ENCODE results near the gene TTC4. TPM values are rescaled to one million over a fixed set of nuclear protein-coding genes. Genes with fewer than 3 reads are reported as not detected.

TTC4 gene
- total RNA-seq, 1 experiment from 2014 or later: 25.5 TPM

GRCh38 chr1:54708385-54708784 is 7.3 kb upstream of the TTC4 start:
- CTCF ChIA-PET: no interaction called here
- H3K27me3 ChIP-seq (replicated peaks; ENCODE audit: insufficient read depth, low read depth, low read length, poor library complexity): peaks cover 29% of the 10 kb centered on the region
- TF ChIP-seq CTCF (conservative IDR thresholded peaks at IDR 0.05; ENCODE audit: low read depth, low read length) (no peak), EZH2 (IDR thresholded peaks at IDR 0.05; ENCODE audit: borderline replicate concordance, low read depth, low read length, poor library complexity, severe bottlenecking) (no peak)
- no peak for DNase-seq (ENCODE audit: low spot score)
- H3K4me1 ChIP-seq (ENCODE audit: insufficient read depth, low read length, poor library complexity, severe bottlenecking): no peaks in the 10 kb centered on the region
- intact Hi-C loops (cut with micrococcal nuclease; ENCODE audit: unreplicated experiment): no loop called here
- no peaks in the 10 kb centered on the region for H3K36me3 ChIP-seq (ENCODE audit: insufficient read depth, low read length, poor library complexity, severe bottlenecking)
- POLR2A ChIA-PET (ENCODE audit: low non-redundant PET): no interaction called here
- no peaks in the 10 kb centered on the region for H3K9me3 ChIP-seq (ENCODE audit: low read depth, low read length, poor library complexity, severe bottlenecking)
- H3K27ac ChIP-seq (ENCODE audit: low read depth, low read length, poor library complexity, severe bottlenecking): no peak overlapping the region
- no peak overlapping the region for H3K4me3 ChIP-seq (ENCODE audit: low read depth, low read length, poor library complexity, severe bottlenecking)
- no TSS peak for BruUV-seq (replicated peaks)

GRCh38 chr1:54709547-54710292 is 5.9 kb upstream of the TTC4 start:
- intact Hi-C loops (cut with micrococcal nuclease; ENCODE audit: unreplicated experiment): no loop called here
- Histone ChIP-seq H3K27me3 (replicated peaks; ENCODE audit: insufficient read depth, low read depth, low read length, poor library complexity) (peaks cover 29% of the 10 kb centered on the region), H3K4me1 (ENCODE audit: insufficient read depth, low read length, poor library complexity, severe bottlenecking) (no peaks in the 10 kb centered on the region), H3K9me3 (ENCODE audit: low read depth, low read length, poor library complexity, severe bottlenecking) (no peaks in the 10 kb centered on the region), H3K4me3 (ENCODE audit: low read depth, low read length, poor library complexity, severe bottlenecking) (no peak overlapping the region), H3K36me3 (ENCODE audit: insufficient read depth, low read length, poor library complexity, severe bottlenecking) (no peaks in the 10 kb centered on the region), H3K27ac (ENCODE audit: low read depth, low read length, poor library complexity, severe bottlenecking) (no peak overlapping the region)
- no peak for DNase-seq (ENCODE audit: low spot score)
- no TSS peak for BruUV-seq (replicated peaks)
- POLR2A ChIA-PET (ENCODE audit: low non-redundant PET): no interaction called here
- CTCF ChIA-PET: no interaction called here
- no peak for TF ChIP-seq EZH2 (IDR thresholded peaks at IDR 0.05; ENCODE audit: borderline replicate concordance, low read depth, low read length, poor library complexity, severe bottlenecking)
- TF ChIP-seq CTCF (conservative IDR thresholded peaks at IDR 0.05; ENCODE audit: low read depth, low read length): no peak

- no peaks in the 10 kb centered on the region for H3K4me1 ChIP-seq (ENCODE audit: insufficient read depth, low read length, poor library complexity, severe bottlenecking)
- DNase-seq (ENCODE audit: low spot score): no peak
- TF ChIP-seq CTCF (conservative IDR thresholded peaks at IDR 0.05; ENCODE audit: low read depth, low read length) (no peak), EZH2 (IDR thresholded peaks at IDR 0.05; ENCODE audit: borderline replicate concordance, low read depth, low read length, poor library complexity, severe bottlenecking) (no peak)
- no peak overlapping the region for H3K27ac ChIP-seq (ENCODE audit: low read depth, low read length, poor library complexity, severe bottlenecking)
- no peaks in the 10 kb centered on the region for H3K36me3 ChIP-seq (ENCODE audit: insufficient read depth, low read length, poor library complexity, severe bottlenecking)
- peaks cover 29% of the 10 kb centered on the region for H3K27me3 ChIP-seq (replicated peaks; ENCODE audit: insufficient read depth, low read depth, low read length, poor library complexity)
- ChIA-PET CTCF (no interaction called here), POLR2A (ENCODE audit: low non-redundant PET) (no interaction called here)
- no peak overlapping the region for H3K4me3 ChIP-seq (ENCODE audit: low read depth, low read length, poor library complexity, severe bottlenecking)
- intact Hi-C loops (cut with micrococcal nuclease; ENCODE audit: unreplicated experiment): no loop called here
- no TSS peak for BruUV-seq (replicated peaks)
- no peaks in the 10 kb centered on the region for H3K9me3 ChIP-seq (ENCODE audit: low read depth, low read length, poor library complexity, severe bottlenecking)
These were observed 5.2 kb upstream of the TTC4 start for GRCh38 chr1:54710434-54710833.
